H1 (cell line): ENCODE data around the gene ETV5. TPM values are rescaled to one million over a fixed set of nuclear protein-coding genes. Genes with fewer than 3 reads are reported as not detected.

Experiments
- ATF3 ChIP-seq: IDR thresholded peaks from 2 replicates; pipeline ENCODE4 v1.6.1; 2011; ENCODE audit warnings: low read depth, mild to moderate bottlenecking, low read length; ENCODE audit not compliant: insufficient read depth
- BRCA1 ChIP-seq: IDR thresholded peaks from 2 replicates; pipeline ENCODE4 v1.6.1; 2012; ENCODE audit warnings: low read depth, low read length, improper control_type of control experiment
- CBX5 ChIP-seq: fragments of 300-800, 300-1000 bp; sonication (generic); IDR thresholded peaks from 2 replicates; pipeline ENCODE4 v1.7.1; 2016; ENCODE audit warnings: antibody characterized with exemption, low read length, low read depth
- GTF2F1 ChIP-seq: IDR thresholded peaks from 2 replicates; pipeline ENCODE4 v1.6.1; 2012; ENCODE audit warnings: low read depth, low read length, improper control_type of control experiment, borderline replicate concordance
- MAX ChIP-seq: IDR thresholded peaks from 2 replicates; pipeline ENCODE4 v1.6.1; 2012; ENCODE audit warnings: inconsistent platforms
- polyA plus RNA-seq, 7 experiments: library from polyadenylated mRNA; depleted of rRNA in 3 of 7; stranded (reverse) in 5 of 7; unstranded in 2 of 7; fragments of >200 nt in 5 of 7; fragments of 200-250 nt in 2 of 7; gene quantifications; 1 replicate in 5 of 7; 2 replicates in 1 of 7; 4 replicates in 1 of 7; pipeline versions ENCODE4 v1.2.1 to v1.2.3, GENCODE V29; 2011 to 2013; ENCODE audit warnings: missing spikeins in 2 of 7, mixed read lengths in 2 of 7
- total RNA-seq: library from RNA; stranded (reverse); fragmentation: NEBNext Ultra II Directional; extraction: Animal tissue kit (Norgen Biotek cat#: 25700); gene quantifications from 2 replicates; pipeline ENCODE4 v1.2.1, GENCODE V29; 2021

Gene ETV5
- total and polyA plus RNA-seq, 2 of the 8 experiments (the other 6 are each of a cell fraction or from before 2014, with no cell fraction given): 13.1 to 36.9 TPM

- no peak for TF ChIP-seq GTF2F1
- TF ChIP-seq ATF3: no peak
- no peak for TF ChIP-seq CBX5
- no peak for TF ChIP-seq BRCA1
- no peak for TF ChIP-seq MAX
These were observed 60.8 kb downstream of the ETV5 start (continued) for GRCh38 chr3:186048119-186048518.
